ENCODE measurements around the gene MAGEH1.

MAGEH1 gene

GRCh38 chrX:55490974-55491373, 39.0 kb downstream of the MAGEH1 start:
- DNase-seq: no peak

All from NCI-H1092 (cell line).